NCI-H748 treated with DMSO at 0.1 percent for 48 hours (cell line): ENCODE measurements around the gene ANKMY1.

Source experiments
- DNase-seq: peaks from one replicate; lab custom pipeline; 2025; lab: John Stamatoyannopoulos, UW

Gene ANKMY1

GRCh38 chr2:240579771-240580614 lies 22.2 kb upstream of the ANKMY1 start:
- DNase-seq, result peak; percentile 7

GRCh38 chr2:240579071-240579762 lies 21.4 kb upstream of the ANKMY1 start:
- no peak for DNase-seq

GRCh38 chr2:240578488-240578887 lies 20.7 kb upstream of the ANKMY1 start:
- no peak for DNase-seq

GRCh38 chr2:240578110-240578450 lies 20.3 kb upstream of the ANKMY1 start:
- DNase-seq, result no peak

- DNase-seq, result no peak
Measured at GRCh38 chr2:240577281-240578109, 19.7 kb upstream of the ANKMY1 start.

GRCh38 chr2:240576436-240577205 lies 18.8 kb upstream of the ANKMY1 start:
- no peak for DNase-seq

- DNase-seq, result no peak
Measured at GRCh38 chr2:240576036-240576435, 18.2 kb upstream of the ANKMY1 start.

- no peak for DNase-seq
Measured at GRCh38 chr2:240575101-240575965, 17.5 kb upstream of the ANKMY1 start.

GRCh38 chr2:240574386-240575100 lies 16.8 kb upstream of the ANKMY1 start:
- no peak for DNase-seq

- DNase-seq, result no peak
Measured at GRCh38 chr2:240573516-240574385, 16.0 kb upstream of the ANKMY1 start.

- DNase-seq, result no peak
Measured at GRCh38 chr2:240573071-240573515, 15.3 kb upstream of the ANKMY1 start.

- DNase-seq, result no peak
Measured at GRCh38 chr2:240572141-240573031, 14.6 kb upstream of the ANKMY1 start.

GRCh38 chr2:240571314-240571973 lies 13.7 kb upstream of the ANKMY1 start:
- DNase-seq, result no peak

- no peak for DNase-seq
Measured at GRCh38 chr2:240570531-240571313, 12.9 kb upstream of the ANKMY1 start.

- DNase-seq, result no peak
Measured at GRCh38 chr2:240569998-240570530, 12.3 kb upstream of the ANKMY1 start.

- no peak for DNase-seq
Measured at GRCh38 chr2:240569523-240569997, 11.8 kb upstream of the ANKMY1 start.
